SK-N-SH (cell line): ENCODE results near the gene RFNG. TPM values are rescaled to one million over a fixed set of nuclear protein-coding genes. Genes with fewer than 3 reads are reported as not detected.

Experiments used
- CTCF ChIA-PET: fragments of 300-600, 350-600 bp; formaldehyde crosslinking; extraction: SDS; loops from one replicate; lab custom pipeline; 2021; lab: Yijun Ruan, JAX
- POLR2A ChIA-PET: fragments of 350-600 bp; sonication (Branson Sonifier 250); formaldehyde crosslinking; extraction: SDS; loops from one replicate; lab custom pipeline; 2020; ENCODE audit warnings: antibody characterized with exemption, inconsistent platforms; lab: Yijun Ruan, JAX
- DNase-seq: peaks from one replicate; pipeline ENCODE4 v3.0.0; 2012
- H2AFZ ChIP-seq: fragments of 200-600 bp; sonication (generic); 2 replicates; pipeline ENCODE4 v1.8.1; 2016; ENCODE audit warnings: antibody characterized with exemption, mild to moderate bottlenecking, low read depth
- H3F3A ChIP-seq: fragments of 200-600 bp; sonication (generic); replicated peaks from 2 replicates; pipeline ENCODE3; 2016; ENCODE audit warnings: antibody characterized with exemption, mild to moderate bottlenecking; ENCODE audit not compliant: insufficient read depth
- H3K27ac ChIP-seq, 2 experiments: fragments of 200-500 bp in 1 of 2; fragments of 200-600 bp in 1 of 2; sonication (Bioruptor generic) in 1 of 2; sonication (generic), shearing (Covaris generic) in 1 of 2; 2 replicates each; pipeline versions ENCODE4 v1.5.1 to v1.6.1; 2014 to 2016; ENCODE audit warnings: low read depth in 2 of 2, inconsistent platforms in 1 of 2, low read length in 1 of 2, mild to moderate bottlenecking in 1 of 2, mixed read lengths in 1 of 2
- H3K27me3 ChIP-seq: fragments of 200-600 bp; sonication (generic), shearing (Covaris generic); 2 replicates; pipeline ENCODE4 v1.6.1; 2016; ENCODE audit warnings: mixed run types; ENCODE audit not compliant: insufficient read depth
- H3K36me3 ChIP-seq, 2 experiments: fragments of 200-500 bp in 1 of 2; fragments of 200-600 bp in 1 of 2; sonication (Bioruptor generic) in 1 of 2; sonication (generic) in 1 of 2; replicated peaks in 1 of 2; 2 replicates each; pipeline versions ENCODE3 to v1.5.1; 2014 to 2016; ENCODE audit warnings: low read length in 1 of 2, mild to moderate bottlenecking in 1 of 2; ENCODE audit not compliant: insufficient read depth in 2 of 2, control insufficient read depth in 1 of 2
- H3K4me1 ChIP-seq, 2 experiments: fragments of 200-500 bp in 1 of 2; fragments of 200-600 bp in 1 of 2; sonication (Bioruptor generic) in 1 of 2; sonication (generic), shearing (Covaris generic) in 1 of 2; 2 replicates each; pipeline versions ENCODE4 v1.5.1 to v1.6.1; 2014 to 2016; ENCODE audit warnings: low read depth in 1 of 2, low read length in 1 of 2, mixed run types in 1 of 2; ENCODE audit not compliant: insufficient read depth in 2 of 2, control insufficient read depth in 1 of 2
- H3K4me2 ChIP-seq: fragments of 200-600 bp; sonication (generic), shearing (Covaris generic); 2 replicates; pipeline ENCODE4 v1.6.1; 2017; ENCODE audit warnings: mixed run types
- H3K4me3 ChIP-seq, 2 experiments: fragments of 200-500 bp in 1 of 2; fragments of 200-600 bp in 1 of 2; sonication (Bioruptor generic) in 1 of 2; sonication (generic), shearing (Covaris generic) in 1 of 2; 2 replicates each; pipeline versions ENCODE4 v1.5.1 to v1.8.1; 2014 to 2016; ENCODE audit warnings: low read depth in 2 of 2, inconsistent platforms in 1 of 2, low read length in 1 of 2, mild to moderate bottlenecking in 1 of 2, mixed read lengths in 1 of 2, moderate library complexity in 1 of 2
- H3K79me2 ChIP-seq: fragments of 200-600 bp; sonication (generic); 2 replicates; pipeline ENCODE4 v1.8.1; 2017; ENCODE audit warnings: mild to moderate bottlenecking; ENCODE audit not compliant: insufficient read depth
- H3K9ac ChIP-seq: fragments of 200-600 bp; sonication (generic); 2 replicates; pipeline ENCODE4 v1.6.1; 2017; ENCODE audit warnings: mixed run types
- H3K9me2 ChIP-seq: fragments of 200-600 bp; sonication (generic); 2 replicates; pipeline ENCODE4 v1.6.1; 2017; ENCODE audit warnings: mixed run types
- H3K9me3 ChIP-seq: fragments of 200-600 bp; sonication (generic); 2 replicates; pipeline ENCODE4 v1.6.1; 2017; ENCODE audit warnings: mixed run types, mild to moderate bottlenecking, moderate library complexity
- H4K20me1 ChIP-seq: fragments of 200-600 bp; sonication (generic); 2 replicates; pipeline ENCODE4 v1.6.1; 2017; ENCODE audit warnings: mild to moderate bottlenecking, mixed run types; ENCODE audit not compliant: insufficient read depth
- CTCF ChIP-seq: fragments of 200-600 bp; sonication (generic); IDR thresholded peaks from 2 replicates; pipeline ENCODE4 v1.6.1; 2017; ENCODE audit warnings: antibody characterized with exemption, mild to moderate bottlenecking, moderate library complexity
- ELF1 ChIP-seq: IDR thresholded peaks from 2 replicates; pipeline ENCODE4 v1.4.0; 2012
- GABPA ChIP-seq: IDR thresholded peaks from 2 replicates; pipeline ENCODE4 v1.4.0; 2012; ENCODE audit warnings: low read depth, mild to moderate bottlenecking
- NRF1 ChIP-seq: IDR thresholded peaks from 2 replicates; pipeline ENCODE4 v1.6.1; 2012; ENCODE audit warnings: low read depth, mild to moderate bottlenecking, low read length
- RAD21 ChIP-seq: IDR thresholded peaks from 2 replicates; pipeline ENCODE4 v1.6.1; 2012; ENCODE audit warnings: mild to moderate bottlenecking, low read length
- RCOR1 ChIP-seq: fragments of 150-350 bp; IDR thresholded peaks from 2 replicates; pipeline ENCODE4 v1.6.1; 2017; ENCODE audit warnings: antibody characterized with exemption, low read length
- REST ChIP-seq: IDR thresholded peaks from 2 replicates; pipeline ENCODE4 v1.6.1; 2012; ENCODE audit warnings: mild to moderate bottlenecking, low read depth, low read length, moderate library complexity
- RFX5 ChIP-seq: IDR thresholded peaks from 2 replicates; pipeline ENCODE4 v1.6.1; 2012; ENCODE audit warnings: mild to moderate bottlenecking, improper control_type of control experiment, low read length
- TAF1 ChIP-seq: IDR thresholded peaks from 2 replicates; pipeline ENCODE4 v1.6.1; 2012; ENCODE audit warnings: low read depth, mild to moderate bottlenecking, low read length, moderate library complexity, borderline replicate concordance
- TCF12 ChIP-seq: IDR thresholded peaks from 2 replicates; pipeline ENCODE4 v1.4.0; 2012
- USF2 ChIP-seq: fragments of 150-350 bp; IDR thresholded peaks from 2 replicates; pipeline ENCODE4 v1.6.1; 2017; ENCODE audit warnings: antibody characterized with exemption, low read length, low read depth, borderline replicate concordance
- YY1 ChIP-seq: IDR thresholded peaks from 2 replicates; pipeline ENCODE4 v1.4.0; 2012; ENCODE audit warnings: low read depth, mild to moderate bottlenecking
- WGBS: methylation state at CpG from one replicate; pipeline ENCODE4 v1.1.6; 2017; ENCODE audit warnings: low lambda C conversion rate; 5-methylcytosine and 5-hydroxymethylcytosine counted together
- polyA plus RNA-seq, 3 experiments: library from polyadenylated mRNA; depleted of rRNA; stranded (reverse); fragments of >200 nt; gene quantifications; 2 replicates each; pipeline ENCODE4 v1.2.3, GENCODE V29; 2012

The RFNG gene
- polyA plus RNA-seq, 1 of the 3 experiments (the other 2 are of a cell fraction), result 68.6 TPM

GRCh38 chr17:82083009-82083408, 31.4 kb upstream of the RFNG start:
- Histone ChIP-seq H3K9me2 (no peaks in the 10 kb centered on the region), H3K79me2 (no peaks in the 10 kb centered on the region), H3K36me3 (peaks cover 19 to 94% of the 10 kb centered on the region in 2 experiments), H3K27ac (no peak overlapping the region), H4K20me1 (no peaks in the 10 kb centered on the region), H3K4me2 (no peak overlapping the region), H3K9me3 (no peaks in the 10 kb centered on the region), H3K4me1 (no peaks in the 10 kb centered on the region), H3K27me3 (no peaks in the 10 kb centered on the region), H3F3A (peaks cover 6% of the 10 kb centered on the region), H3K9ac (no peak overlapping the region), H3K4me3 (no peak overlapping the region; a peak in 1 of 4 replicates), H2AFZ (no peak overlapping the region)
- 94% methylated on average over 21 of the region's 24 CpGs for WGBS
- TF ChIP-seq USF2 (no peak), RCOR1 (no peak), NRF1 (no peak), RAD21 (no peak), REST (no peak), TCF12 (no peak), RFX5 (no peak), TAF1 (no peak), ELF1 (no peak), CTCF (no peak), GABPA (no peak), YY1 (no peak)
- POLR2A ChIA-PET, result no interaction called here
- no peak for DNase-seq
- CTCF ChIA-PET, result interaction anchor here (1.2 to 2.6 kb wide), 4 partner anchors 21 to 124 kb away, joined by 3 to 12 read pairs (median 6); no protein-coding TSS in a partner anchor
